Effector CD4-positive, alpha-beta T cell (primary cell): ENCODE results near the gene FBXO31.
"Not testable (repeated sequence)": the region's sequence is repeated elsewhere in the genome, so short reads cannot be mapped to it uniquely, and the experiment has no call there.

Experiments
- DNase-seq: peaks from one replicate; pipeline ENCODE4 v3.0.0-alpha.2; 2020

FBXO31 gene

DNA sequence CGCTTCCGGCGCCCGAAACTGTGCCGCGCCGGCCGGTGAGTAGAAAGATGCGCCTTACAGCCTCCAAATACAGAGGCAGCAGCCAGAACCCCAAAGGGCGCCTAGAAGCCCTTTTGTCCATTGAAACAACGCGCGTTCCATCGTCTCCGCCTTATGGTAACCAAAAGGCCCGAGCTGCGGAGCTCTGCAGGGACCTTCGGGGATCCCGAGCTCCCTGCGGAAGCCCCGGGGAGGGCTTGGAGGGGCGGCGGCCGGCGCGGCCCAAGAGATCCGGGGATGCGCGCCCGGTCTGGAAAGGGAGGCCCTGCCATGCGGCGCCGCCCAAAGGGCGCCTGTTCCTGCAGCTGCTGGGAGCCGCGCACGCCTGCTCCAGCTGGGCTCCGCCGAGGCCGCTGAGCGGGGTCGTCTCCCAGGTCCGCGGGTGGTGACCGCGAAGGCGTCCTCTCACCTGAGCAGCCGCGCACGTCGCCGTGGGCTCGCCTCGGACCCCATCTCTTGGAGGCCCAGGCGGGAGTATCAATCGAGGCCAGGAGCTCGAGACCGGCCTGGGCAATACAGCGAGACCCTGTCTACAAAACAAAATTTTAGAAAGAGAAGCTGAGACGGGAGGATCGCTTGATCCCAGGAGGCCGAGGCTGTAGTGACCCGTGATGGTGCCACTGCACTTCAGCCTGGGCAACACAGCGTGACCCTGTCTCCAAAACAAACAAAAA lies 742 bp upstream of the FBXO31 start:
- DNase-seq: no peak

DNA sequence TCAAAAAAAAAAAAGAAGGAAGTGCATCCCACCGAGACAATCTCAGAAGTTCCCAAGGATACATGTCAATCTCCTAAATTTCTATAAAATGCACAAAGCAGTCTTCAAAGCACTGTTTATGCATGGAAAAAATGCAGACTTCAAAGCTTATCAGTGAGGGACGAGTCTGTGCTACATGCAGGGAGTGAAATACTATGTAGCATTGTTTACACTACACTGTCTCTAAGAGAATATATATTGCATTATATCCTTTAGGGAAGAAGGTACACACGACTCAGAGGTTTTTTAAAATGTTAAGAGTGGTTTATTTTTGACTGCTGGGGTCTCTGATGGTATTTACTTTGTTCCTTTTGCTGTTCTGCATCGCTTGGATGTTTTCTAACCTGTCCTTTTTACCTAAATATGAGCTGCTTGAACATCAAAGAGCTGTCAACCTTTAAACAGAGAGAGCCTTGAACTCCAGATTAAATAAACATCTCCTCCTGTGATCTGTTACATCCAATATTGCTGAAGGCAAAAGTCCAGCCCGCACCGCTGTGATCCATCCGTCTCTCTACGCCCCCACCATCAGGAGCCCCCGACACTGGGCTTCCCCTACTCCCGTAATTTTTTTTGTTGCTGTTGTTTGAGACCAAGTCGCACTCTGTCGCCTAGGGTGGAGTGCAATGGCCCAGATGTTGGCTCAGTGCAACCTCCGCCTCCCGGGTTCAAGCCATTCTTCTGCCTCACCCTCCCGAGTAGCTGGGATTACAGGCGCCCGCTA lies 1.4 kb downstream of the FBXO31 start:
- no peak for DNase-seq

DNA sequence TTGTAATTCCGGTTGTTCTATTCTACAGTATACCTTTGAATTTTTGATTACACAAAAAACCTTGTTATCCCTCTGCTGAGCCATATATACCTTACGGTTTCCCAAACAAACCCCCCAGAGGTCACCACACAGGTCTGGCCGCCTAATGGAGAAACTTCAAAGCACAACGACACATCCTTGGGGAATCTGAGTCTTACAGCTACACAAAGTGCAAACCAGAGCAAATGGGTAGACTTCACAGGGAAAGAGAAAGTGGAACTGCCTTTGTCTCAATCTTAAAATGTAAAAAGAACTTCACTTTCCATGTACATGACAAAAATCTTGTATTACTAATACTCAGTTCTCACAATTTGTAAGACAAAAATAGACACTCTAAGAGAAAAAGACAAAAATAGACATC lies 2.7 kb downstream of the FBXO31 start:
- DNase-seq: no peak

DNA sequence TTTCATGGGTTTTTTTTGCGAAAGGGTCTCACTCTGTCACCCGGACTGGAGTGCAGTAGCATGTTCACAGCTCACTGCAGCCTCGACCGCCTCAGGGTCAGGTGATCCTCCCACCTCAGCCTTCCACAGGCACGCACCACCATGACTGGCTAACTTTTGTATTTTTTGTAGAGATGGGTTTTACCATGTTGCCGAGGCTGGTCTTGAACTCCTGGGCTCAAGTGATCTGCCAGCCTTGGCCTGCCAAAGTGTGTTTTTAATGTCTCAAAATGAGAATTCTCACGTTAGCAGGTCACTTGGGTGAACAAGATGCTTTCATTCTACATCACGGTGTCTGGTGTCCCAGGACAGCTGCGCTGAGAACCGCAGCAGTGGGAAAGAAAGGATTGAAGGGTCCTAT lies 3.2 kb downstream of the FBXO31 start:
- no peak for DNase-seq

DNA sequence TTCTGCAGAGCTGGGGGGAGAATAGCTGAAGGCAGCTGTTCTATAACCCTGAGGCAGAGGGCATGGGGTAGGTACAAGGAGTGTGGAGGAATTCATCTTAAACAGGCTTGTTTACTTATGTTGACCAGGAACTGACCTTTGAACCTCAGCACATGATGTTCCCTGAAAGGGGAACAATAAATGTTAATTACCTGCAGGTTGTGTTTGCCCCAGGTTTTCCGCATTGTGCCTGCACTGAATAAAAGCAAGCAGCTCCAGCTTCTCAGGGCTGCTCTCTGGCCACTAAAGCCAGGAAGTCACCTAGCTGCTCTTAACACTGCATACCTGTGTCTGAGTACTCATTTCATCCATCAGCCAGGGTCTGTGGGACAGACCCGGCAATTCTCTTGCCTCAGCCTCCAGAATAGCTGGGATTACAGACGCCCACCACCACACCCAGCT lies 4.2 kb downstream of the FBXO31 start:
- DNase-seq: not testable (repeated sequence)

DNA sequence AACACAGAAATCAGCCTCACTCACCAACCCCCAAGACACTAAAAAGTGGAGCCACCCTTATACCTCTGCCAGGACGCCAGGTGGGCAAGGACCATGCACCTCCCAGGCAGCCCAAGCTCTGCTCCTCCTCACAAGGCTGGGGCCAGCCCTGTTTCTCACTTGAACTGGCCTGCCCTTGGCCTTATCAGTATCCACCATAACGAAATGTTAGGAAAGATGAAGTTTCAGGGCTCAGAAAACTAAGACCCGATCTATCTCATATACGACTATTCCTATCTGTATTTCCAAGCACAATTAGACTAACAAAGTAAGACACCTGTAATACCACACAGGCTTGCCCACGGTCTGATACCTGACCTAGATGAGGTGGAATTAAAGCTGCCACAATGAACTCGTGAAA lies 6.9 kb downstream of the FBXO31 start:
- DNase-seq: no peak

DNA sequence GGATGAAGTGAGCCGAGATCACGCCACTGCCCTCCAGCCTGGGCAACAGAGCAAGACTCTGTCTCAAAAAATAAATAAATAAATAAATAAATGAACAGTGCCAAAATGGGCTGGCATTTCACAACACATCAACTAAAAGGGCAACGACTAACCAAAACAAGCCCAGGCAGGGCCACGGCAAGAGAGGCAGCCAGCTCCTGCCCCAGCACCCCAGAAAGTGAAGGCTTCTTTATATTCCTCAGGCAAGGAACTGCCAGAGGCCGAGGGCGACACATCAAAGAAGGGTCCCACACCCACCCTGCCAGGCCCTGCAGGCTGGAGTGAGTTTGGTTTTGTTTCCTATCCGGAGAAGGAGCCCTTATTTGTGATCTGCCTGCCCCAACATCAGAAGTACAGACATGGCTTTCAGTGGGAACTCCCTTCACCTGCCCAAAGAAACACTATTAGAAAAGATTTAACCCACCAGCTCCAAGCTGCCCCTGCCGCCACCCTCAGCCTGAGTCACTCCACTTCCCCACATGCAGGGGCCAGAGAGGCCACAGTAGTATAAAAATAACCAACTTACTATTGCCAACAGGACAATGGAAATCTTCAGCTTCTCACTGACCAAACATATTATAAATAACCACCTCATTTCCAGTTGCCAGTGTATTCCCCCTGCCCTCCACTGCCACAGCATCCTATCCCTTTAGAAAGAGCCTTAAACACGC lies 8.0 kb downstream of the FBXO31 start:
- DNase-seq: no peak

DNA sequence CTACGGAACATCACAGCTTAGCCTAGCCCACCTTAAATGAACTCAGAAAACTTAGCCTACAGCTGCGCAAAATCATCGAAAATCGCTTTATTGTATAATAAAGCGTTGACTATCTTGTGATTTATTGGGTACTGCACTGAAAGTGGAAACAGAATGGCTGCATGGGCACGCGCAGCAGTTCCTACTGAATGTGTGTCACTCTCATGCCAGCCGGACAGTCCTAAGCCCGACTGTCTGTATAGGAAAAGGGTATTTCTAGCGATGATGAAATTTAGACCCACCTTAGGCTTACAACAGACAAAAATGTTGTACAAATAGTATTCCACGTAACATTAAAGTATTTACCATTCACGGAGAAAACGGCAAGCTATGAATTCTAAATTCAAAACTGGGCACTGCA lies 9.3 kb downstream of the FBXO31 start:
- no peak for DNase-seq

DNA sequence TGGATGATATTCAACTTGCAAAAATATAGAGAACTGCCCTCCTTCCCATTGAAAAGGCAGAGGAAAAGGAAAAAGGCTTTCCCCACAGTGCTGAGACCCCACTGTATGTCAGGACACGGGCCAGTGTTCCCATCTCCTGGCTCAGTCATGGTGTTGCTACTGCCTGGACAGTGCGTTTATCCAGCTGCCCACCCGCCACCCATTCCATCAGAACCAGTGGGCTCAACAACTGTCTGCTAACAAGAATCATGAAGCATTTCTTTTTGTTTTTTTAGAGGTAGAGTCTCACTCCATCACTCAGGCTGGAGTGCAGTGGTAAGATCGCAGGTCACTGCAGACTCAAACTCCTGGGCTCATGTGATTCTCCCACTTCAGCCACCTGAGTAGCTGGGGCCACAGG lies 11.3 kb downstream of the FBXO31 start:
- no peak for DNase-seq

DNA sequence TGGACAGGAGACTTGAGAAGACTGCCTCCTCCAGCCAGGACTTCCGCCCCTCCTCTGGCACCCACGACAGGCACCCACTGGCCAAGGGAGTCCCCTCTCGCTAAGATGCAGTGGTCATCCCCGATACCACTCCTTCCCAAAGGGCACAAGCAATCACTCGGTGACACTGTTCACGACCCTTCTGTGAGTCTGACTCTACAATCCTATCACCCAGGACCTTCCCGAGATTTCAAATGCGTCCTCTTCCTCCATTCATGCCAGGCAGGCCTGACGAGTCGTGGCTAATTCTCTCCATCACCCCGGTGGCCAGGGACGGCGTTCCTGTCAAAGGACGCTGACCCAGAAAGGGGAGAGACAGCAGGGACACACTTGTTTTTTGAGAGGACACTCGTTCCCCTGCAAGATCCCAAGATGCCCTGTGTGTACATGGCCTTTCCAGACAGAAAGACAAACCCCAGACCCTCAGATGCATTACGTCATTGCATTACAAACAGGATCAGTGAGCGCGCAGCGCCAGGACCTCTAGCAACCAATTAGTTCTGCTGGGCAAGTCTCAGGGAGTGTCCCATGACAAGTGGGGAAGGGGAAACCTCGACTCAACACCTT lies 12.2 kb downstream of the FBXO31 start:
- no peak for DNase-seq

DNA sequence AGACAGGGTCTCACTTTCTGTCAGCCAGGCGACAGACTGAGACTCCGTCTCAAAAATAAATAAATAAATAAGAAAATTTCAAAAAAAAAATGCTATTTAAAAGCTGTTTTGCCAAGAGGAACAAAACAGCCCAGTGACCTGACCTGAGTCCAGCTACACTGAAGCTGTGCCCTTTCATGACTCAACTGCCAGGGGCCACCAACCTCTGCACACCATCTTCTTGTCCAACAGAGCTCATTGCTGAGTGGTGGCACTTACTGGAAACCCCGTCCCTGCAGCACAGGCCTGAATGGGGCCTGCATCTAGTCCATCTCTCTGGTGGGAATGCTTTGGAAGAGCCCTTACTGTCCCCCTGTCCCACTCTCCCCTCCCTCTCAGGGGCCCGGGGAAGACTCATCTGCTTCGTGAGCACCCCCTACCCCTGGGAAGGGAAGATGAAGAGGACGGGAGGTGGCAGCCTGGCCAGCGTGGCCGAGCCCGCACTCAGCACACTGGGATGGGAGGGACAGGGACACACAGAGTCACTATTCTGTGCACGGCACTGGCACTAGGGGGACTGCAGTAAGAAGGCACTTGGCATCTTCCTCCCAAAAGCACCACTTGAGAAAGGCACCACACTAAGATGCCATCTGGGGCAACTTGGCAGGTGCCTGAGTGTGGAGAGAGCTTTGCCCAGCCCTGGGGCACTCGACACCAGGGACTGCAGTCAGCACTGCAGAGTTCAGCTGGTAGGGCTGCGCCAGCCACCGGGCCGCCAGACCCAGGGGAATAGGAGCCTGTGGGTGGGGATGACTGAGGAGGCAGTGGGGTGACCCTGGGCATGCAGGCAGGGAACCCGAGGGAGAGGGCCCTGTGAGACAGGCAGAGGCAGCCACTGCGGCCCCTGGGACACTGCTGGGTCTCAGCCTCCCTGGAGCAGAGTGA lies 13.5 kb downstream of the FBXO31 start:
- DNase-seq: no peak

DNA sequence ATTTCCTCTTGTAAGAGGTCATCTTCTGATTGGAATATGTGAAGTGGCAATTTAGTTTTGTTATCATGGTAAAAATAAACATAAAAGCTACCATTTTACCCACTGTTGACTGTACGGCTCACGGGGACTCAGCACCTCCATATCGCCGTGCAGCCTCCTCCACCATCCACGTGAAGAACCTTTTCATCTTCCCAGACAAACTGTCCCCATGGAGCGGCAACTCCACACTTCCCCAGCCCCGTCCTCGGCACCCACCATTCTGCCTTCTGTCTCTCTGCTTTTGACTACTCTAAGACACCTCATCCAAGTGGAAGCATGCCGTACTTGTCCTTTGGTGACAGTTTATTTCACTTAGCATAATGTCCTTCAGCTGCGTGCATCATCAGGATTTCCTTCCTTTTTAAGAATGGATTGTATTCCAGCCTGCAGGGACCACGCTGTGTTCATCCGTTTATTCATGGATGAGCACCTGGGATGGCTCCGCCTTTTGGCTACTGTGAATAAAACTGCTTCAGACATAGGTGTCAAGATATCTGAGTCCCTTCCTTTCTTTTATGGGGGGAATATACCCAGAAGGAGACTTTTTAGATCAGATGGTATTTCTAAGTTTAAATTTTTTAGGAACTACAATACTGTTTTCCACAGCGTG lies 14.3 kb downstream of the FBXO31 start:
- DNase-seq: no peak

DNA sequence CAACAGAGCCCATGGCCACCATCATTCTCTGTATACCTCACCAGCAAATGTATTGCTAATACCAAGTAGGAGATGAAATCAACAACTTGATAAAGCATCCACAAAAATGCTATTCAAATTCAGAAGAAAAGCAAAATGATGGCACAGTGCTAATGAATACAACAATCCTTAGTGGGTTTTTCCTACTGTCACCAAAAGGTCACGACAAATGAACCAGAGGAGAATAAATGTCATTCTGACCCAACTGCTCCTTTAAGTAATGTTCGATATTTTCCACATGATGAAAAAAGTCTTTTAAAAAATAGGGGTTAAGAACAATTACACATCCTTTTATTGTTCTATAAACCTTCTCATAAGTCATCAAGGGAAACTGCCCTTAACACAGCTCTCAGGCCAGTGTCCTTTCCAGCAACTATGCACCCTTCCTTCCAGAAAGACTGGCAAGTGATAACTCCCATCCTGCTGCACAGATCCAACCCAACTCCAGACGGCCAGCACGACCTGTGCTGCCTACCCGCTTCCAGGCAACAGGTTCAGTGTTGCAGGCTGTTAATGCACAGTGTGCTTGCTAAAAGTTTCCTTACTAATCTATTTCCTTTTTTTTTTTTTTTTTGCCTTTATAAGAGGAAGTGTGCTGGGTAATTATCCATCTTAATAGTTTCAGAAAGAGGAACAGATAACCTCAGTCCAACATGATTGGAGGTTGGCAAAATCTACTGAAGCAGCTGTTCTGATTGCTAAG lies 15.4 kb downstream of the FBXO31 start:
- DNase-seq: no peak

DNA sequence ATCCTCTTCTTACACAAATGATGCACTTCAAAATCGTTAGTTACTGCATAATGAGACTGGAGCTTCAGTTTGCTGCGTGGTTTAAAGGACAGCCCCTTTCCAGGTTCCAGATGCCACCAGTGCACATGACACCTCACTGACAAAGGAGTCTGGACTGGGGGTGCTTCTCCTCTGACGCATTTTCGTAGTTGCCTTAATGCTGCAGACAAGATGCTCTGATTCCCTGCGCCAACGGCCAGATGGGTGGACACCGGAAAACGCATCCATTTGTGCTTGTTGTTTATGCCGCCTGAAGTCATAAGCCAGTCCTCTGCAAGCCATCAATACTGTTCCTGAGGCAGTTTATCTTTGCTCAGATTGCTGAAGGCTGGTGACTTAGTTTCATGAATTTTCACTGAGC lies 16.0 kb downstream of the FBXO31 start:
- no peak for DNase-seq

DNA sequence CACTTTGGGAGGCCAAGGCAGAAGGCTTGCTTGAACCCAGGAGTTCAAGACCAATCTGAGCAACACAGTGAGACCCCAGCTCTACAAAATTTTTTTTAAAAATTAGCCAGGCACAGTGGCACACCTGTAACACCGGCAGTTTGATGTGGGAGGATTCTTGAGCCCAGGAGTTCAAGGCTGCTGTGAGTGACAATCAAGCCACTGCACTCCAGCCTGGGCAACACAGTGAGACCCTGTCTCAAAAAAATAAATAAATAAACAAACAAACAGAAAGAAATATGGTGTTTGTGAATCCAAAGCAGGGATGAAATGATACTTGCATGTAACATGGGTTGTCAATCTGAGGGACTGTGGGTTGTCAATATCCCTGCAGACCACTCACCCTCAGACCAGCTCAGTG lies 16.6 kb downstream of the FBXO31 start:
- DNase-seq: no peak

DNA sequence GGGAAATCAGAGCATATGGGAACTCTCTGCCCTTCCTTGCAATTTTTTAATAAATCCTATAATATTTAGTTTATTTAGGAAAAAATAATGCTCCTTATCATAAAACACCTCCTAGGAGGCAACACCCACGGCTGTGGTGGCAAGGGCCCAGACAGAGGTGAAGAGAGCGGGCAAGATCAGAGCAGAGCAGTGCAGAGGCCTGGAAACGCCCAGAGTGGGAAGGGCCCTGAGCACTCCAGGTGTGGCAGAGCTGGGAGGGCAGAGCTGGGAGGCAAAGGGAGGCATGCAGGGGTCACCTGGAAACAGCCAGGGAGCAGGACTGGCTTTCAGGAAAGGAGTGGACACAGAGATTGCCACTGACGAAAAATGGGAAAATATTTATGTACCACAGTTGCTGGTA lies 17.3 kb downstream of the FBXO31 start:
- no peak for DNase-seq

DNA sequence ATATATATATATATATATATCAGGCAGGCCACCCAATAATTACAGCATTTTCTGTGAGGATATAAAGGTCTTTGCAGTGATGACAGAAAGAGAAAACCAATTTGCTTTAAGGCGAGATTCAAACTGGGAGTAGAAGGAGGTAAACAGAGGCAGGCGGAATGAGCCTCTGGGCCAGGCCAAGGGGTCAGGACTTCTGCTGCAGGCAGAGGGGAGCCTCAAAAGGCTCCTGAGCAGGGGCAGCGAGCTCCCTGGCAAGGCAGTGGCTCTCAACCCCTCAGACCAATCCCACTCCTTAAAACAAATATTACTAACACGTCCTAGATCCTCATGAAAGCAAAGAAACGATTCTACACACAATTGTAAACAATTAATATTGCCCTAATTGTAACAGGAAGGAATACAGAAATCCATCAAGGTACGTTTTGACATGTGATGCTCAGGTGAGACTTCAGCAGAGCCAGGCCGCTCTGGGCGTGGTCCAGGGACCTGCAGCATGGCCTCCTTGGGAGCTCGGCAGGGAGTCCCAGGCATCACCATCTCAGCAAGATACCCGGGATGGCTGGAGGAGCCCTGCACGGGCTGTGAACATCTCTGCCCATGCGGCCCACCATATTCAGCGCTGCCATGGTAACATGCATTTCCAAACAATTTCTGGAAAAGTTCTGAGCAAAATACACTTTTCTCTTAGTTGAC lies 18.4 kb downstream of the FBXO31 start:
- DNase-seq: no peak

DNA sequence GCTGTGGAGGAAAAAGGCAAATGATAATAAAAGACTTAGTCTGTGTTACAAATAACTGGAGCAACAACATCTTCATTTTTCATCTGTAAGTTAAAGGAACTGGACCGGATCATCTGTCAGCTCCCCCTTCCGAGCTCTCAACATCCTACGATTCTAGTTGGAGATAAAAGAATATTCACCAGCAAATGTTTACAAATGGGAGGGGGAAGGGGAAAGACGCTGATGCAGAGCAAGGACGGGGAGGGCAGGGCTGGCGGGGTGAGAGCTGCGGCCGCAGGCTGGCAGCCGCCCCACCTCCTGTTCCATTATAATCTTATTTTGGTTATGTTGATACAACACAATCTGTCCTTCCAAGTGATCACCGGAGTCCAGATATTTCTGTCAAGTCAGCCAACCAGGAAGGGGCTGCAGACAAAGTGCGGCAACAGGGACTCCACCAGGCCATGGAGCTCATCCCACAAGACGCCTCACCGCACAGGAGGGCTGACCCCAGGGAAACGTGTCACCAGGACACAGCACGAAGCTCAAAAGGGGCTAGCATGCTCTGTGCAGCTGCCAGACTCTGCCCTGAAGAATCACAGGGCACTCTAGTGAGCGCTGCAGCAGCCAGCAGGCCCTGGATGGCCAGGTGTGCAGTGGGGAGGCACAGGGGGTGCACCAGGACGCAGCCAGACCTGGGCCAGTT lies 19.7 kb downstream of the FBXO31 start:
- no peak for DNase-seq

DNA sequence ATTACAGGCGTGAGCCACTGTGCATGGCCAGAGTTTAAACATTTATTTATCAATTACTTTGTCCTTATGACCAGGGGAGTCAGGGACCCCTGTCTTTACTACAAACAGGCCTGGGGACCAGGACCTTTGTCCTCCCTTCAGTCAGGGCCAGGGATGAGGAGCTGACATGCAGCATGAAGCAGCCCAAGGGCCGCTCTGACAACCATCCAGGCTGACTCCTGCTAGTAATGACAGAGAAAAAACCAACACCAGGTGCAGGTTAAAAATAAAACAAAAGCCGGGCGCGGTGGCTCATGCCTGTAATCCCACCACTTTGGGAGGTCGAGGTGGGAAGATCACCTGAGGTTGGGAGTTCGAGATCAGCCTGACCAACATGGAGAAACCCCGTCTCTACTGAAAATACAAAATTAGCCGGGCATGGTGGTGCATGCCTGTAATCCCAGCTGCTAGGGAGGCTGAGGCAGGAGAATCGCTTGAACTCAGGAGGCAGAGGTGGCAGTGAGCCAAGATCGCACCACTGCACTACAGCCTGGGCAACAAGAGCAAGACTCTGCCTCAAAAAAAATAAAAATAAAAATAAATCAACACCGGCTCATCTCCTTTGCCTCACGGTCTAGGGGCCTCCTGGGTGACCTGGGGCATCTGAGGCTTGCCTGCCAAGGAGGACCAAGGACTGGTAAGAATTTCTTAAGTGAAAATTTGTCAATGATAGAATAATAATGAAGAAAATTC lies 20.6 kb downstream of the FBXO31 start:
- not testable (repeated sequence) for DNase-seq
